ENCODE data around the gene RNF34.

- TF ChIP-seq E2F5 (CRISPR knock-in tag; IDR thresholded peaks at IDR 0.05) (no peak), CTCF (IDR thresholded peaks at IDR 0.05) (no peak), ETV6 (CRISPR knock-in tag; IDR thresholded peaks at IDR 0.05) (no peak), ATF6 (CRISPR knock-in tag; IDR thresholded peaks at IDR 0.05) (no peak), IRF2 (CRISPR knock-in tag; IDR thresholded peaks at IDR 0.05; ENCODE audit: borderline replicate concordance, low read depth) (no peak)
Measured at GRCh38 chr12:121366063-121366459, 33.9 kb upstream of the RNF34 start.

Measured in WTC11 (cell line).